DMS 273 treated with DMSO at 0.1 percent for 48 hours (cell line): ENCODE results near the gene SLC35A1.

Experiments used
- DNase-seq: peaks from one replicate; lab custom pipeline; 2025; lab: John Stamatoyannopoulos, UW

Gene SLC35A1

GRCh38 chr6:87529221-87529620 is 56.4 kb downstream of the SLC35A1 start:
- no peak for DNase-seq

GRCh38 chr6:87534377-87535047 is 61.7 kb downstream of the SLC35A1 start:
- no peak for DNase-seq

GRCh38 chr6:87538510-87539260 is 65.9 kb downstream of the SLC35A1 start:
- no peak for DNase-seq

GRCh38 chr6:87539554-87539953 is 66.8 kb downstream of the SLC35A1 start:
- DNase-seq, result no peak

GRCh38 chr6:87540539-87540938 is 67.8 kb downstream of the SLC35A1 start:
- no peak for DNase-seq

- no peak for DNase-seq
Observed at GRCh38 chr6:87541041-87541440, 68.3 kb downstream of the SLC35A1 start.

GRCh38 chr6:87541744-87542143 is 69.0 kb downstream of the SLC35A1 start:
- DNase-seq, result no peak

- DNase-seq, result no peak
Observed at GRCh38 chr6:87543696-87544473, 71.1 kb downstream of the SLC35A1 start.

GRCh38 chr6:87544474-87544735 is 71.6 kb downstream of the SLC35A1 start:
- no peak for DNase-seq

GRCh38 chr6:87551799-87552198 is 79.0 kb downstream of the SLC35A1 start:
- no peak for DNase-seq

GRCh38 chr6:87553159-87553765 is 80.5 kb downstream of the SLC35A1 start:
- no peak for DNase-seq

GRCh38 chr6:87555506-87555905 is 82.7 kb downstream of the SLC35A1 start:
- DNase-seq, result no peak

GRCh38 chr6:87558446-87558845 is 85.7 kb downstream of the SLC35A1 start:
- DNase-seq, result no peak

- no peak for DNase-seq
Observed at GRCh38 chr6:87561017-87561416, 88.2 kb downstream of the SLC35A1 start.
